Renal pelvis (tissue), 12 donors: Measurements from ENCODE around the gene PRPH2. TPM values are rescaled to one million over a fixed set of nuclear protein-coding genes. Genes with fewer than 3 reads are reported as not detected.

Experiments
- DNase-seq: peaks from one replicate; pipeline ENCODE4 v3.0.0-alpha.2; 2013
- long read RNA-seq, 16 experiments: transcript quantifications; one replicate each; lab custom pipeline, GENCODE V29; 2026
- polyA plus RNA-seq, 3 donors: library from polyadenylated mRNA; unstranded; fragments of 120-200 nt; gene quantifications; one replicate each; pipeline ENCODE4 v1.2.1, GENCODE V29; 2013; ENCODE audit not compliant: insufficient read length in 3 of 3

PRPH2 gene, protein sequence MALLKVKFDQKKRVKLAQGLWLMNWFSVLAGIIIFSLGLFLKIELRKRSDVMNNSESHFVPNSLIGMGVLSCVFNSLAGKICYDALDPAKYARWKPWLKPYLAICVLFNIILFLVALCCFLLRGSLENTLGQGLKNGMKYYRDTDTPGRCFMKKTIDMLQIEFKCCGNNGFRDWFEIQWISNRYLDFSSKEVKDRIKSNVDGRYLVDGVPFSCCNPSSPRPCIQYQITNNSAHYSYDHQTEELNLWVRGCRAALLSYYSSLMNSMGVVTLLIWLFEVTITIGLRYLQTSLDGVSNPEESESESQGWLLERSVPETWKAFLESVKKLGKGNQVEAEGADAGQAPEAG
- 1 to 10 TPM; 2.3 to 3.0 (median 2.9) TPM for polyA plus RNA-seq
- long read RNA-seq, donor 1 = 0 reads
- long read RNA-seq, donor 2, partial matches to known transcripts = 0 of 1 reads
- long read RNA-seq, donor 2, other reads (novel, unspliced or antisense) = 0 of 1 reads
- long read RNA-seq, donor 3 = 0 reads
- long read RNA-seq, donor 4 = 0 reads
- long read RNA-seq, donor 5 = 0 reads
- long read RNA-seq, donor 6 = 0 reads
- long read RNA-seq, donor 7 = 0 reads
- long read RNA-seq, donor 8 = 0 reads
- long read RNA-seq, donor 9 = 0 reads
- long read RNA-seq, donor 10 = 0 reads
- long read RNA-seq, donor 11 = 0 reads
- long read RNA-seq, donor 12 = 0 reads
- long read RNA-seq, donor 13 = 0 reads
- long read RNA-seq, donor 14 = 0 reads
- long read RNA-seq, donor 15 = 0 reads
- long read RNA-seq, donor 16 = 0 reads

DNA sequence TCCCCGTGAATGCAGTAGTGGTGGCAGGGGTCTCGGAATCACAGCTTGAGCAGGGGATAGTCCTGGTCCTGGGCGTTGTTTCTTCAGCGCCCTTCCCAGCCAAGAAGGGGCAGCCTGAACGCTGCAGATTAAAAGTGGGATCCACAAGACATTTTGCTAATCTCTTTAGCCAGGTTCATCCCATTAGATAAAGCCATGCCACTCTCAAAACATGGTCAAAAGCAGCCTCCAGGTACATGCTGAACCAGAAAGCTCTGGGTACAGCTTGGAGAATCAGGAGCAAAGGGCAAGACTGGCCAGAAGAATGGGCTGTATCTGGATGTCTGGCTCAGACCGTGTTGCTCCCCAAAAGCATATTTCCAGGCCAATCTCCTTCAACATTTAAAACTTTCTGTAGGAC, at the start of gene PRPH2:
PRPH2 (minus strand) TSS at position 101 of the 400 bp plus-strand sequence. CDS start 263 bp downstream, outside the sequence.
- DNase-seq = no peak

DNA sequence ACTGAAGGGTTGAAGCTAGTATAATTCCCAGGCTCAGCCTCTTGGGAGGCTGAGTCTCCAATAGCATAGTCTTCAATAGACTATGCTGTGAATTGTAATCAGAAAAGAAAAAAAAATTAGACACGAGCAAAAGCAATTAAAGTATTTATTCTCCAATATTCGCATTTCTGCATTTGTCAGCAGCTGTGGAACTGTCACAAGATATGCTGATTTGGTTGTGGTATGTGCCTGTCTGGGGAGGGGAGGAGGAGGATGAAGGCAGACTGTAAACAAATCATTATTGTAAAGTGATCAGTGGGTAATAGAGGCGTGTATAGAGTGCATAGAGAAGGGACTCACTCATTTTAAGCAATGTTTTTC, 49.3 kb upstream of the PRPH2 start:
- no peak for DNase-seq

DNA sequence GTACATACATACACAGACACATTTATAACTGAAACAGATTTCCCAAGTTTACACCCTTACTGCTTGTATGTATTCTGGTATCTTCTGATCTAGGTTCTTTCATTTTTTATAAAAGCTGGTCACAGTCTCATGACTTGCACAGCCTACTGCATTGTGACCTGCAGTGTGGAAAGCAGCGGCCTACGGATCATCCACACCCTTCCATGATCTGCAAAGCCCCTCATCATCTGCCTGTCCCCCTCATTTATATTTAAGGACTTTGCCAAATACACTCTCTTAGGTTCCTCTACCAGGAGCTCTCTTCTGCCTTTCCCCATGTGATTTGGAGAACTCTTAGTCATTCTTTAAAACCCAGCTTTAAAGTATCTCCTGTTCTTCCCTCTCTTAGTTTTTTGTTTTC, 47.4 kb upstream of the PRPH2 start:
- DNase-seq = no peak

DNA sequence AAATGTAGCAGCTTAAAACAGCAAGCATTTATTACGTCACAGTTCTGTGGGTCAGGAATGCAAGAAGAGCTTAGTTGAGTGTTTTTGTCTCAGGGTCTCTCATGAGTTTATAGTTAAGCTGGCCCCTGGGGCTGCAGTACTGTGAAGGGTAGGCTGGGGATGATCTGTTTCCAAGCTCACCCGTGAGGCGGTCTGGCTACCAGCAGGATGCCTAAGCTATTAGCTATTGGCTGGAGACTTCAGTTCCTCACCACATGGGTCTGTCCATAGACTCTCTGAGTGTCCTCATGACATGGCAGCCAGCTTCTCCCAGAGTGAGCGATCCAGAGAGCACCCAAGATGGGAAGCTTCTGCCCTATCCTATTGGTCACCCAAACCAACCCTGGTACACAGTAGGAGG, 46.7 kb upstream of the PRPH2 start:
- no peak for DNase-seq

DNA sequence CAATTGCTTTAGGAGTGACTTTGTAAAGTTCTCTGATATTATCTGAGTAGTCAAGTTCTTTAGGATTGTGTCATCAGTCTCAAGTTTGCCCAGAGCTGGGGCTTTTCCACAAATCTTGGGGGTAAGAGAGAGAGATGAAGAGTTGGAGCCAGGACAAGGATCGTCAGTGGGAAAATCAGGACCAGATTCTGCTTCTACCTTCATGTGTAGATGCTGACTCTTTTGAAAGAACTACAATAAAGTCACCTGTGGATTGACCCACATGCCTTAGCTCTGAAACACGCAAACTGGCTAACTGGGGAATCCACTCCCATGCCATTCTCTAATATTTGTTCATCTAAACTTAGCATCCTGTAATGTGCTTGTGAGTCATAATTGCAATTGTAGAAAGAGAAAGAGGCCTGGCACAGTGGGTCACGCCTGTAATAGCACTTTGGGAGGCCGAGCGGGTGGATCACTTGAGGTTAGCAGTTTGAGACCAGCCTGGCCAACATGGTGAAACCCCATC, 43.8 kb upstream of the PRPH2 start:
- no peak for DNase-seq

DNA sequence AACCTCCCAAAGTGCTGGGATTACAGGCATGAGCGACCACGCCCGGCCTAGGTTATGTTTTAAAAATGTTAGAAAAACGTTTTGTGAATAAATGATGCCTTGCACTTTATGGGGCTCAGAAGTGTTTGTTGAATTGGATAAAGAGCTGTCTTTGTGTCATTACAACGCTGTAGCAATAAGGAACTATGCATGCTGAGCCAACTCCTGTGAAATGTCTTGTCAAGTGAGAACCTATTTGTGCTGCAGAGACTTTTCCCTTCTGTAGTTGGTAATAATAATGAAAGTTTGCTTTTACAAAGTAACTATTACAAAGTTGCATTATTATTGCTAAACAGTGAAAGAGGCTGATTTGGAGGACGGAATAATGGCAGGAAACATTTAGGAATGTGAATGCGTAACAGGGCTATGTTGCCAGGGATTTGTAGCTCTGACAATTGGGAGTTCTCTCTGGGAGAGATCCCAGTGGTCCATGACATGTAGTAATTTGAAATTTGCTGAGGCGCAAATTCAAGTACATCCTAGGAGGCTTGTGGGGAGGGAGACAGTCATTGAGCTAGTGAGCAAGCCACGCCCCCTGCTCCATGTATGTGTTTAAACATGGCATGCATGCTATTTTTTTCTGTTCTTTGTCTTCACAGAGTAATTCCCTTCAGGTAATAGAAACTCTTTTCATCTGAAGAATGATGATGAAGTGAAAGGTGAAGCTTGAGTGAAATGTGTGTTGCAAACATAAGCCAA, 42.7 kb upstream of the PRPH2 start:
- no peak for DNase-seq

DNA sequence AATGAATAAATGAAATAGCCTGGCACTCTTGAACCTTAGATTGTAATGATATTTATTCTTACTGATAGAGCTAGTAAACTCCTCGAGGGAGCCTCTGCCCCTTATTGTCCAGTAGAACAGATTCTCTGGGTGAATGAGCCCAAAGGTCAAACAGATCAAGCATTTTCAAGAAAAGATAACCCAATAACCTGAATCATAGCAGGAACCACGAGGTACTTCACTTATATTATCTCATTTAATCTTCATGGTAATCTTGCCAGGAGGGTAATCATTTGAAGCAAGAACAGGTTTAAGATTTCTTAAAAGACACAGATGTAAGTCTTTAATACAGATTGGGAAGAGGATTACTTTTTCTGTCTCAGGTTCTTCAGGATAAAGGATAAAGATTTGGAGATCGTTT, 40.6 kb upstream of the PRPH2 start:
- no peak for DNase-seq

DNA sequence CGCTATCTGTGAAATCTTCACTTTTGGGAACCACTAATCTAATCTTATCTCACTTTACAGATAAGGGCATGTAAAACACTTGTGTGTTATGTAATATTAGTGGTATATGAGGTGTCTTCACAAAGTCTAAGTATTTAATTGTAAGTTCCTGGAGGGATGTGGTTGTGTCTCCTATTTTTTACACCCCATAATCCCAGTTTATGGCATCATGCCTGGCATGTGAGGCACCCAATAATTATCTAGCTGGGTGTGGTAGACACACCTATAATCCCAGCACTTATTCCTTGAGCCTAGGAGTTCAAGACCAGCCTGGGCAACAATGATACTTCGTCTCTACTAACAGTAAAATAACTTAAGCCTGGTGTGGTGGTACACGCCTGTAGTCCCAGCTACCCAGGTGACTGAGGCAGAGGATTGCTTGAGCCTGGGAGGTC, 40.0 kb upstream of the PRPH2 start:
- DNase-seq = no peak

DNA sequence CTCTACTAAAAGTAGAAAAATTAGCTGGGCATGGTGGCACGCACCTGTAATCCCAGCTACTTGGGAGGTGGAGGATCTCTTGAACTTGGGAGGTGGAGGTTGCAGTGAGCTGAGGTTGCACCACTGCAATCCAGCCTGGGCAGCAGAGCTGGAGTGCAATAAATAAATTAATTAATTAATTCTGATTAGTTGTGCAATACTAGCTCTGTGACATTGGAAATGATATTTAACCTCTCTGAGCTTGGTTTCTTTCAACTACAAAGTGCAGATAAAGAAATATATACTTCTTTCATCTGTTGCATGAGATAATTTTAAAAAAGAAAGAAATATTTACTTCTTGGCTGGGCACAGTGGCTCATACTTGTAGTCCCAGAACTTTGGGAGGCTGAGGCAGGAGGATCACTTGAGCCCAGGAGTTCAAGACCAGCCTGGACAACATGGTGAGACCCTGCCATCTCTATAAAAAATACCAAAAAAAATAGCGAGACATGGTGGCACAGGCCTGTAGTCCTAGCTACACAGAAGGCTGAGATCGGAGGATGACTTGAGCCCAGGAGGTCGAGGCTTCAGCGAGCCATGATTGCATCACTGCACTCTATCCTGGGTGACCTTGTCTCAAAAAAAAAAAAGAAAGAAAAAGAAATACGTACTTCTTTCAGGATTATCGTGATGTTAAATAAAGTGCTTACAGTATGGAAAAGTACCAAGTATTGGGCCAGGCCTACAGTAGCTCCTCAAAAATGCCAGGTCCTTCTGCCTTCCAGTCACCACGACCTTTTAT, 39.1 kb upstream of the PRPH2 start:
- DNase-seq = no peak

DNA sequence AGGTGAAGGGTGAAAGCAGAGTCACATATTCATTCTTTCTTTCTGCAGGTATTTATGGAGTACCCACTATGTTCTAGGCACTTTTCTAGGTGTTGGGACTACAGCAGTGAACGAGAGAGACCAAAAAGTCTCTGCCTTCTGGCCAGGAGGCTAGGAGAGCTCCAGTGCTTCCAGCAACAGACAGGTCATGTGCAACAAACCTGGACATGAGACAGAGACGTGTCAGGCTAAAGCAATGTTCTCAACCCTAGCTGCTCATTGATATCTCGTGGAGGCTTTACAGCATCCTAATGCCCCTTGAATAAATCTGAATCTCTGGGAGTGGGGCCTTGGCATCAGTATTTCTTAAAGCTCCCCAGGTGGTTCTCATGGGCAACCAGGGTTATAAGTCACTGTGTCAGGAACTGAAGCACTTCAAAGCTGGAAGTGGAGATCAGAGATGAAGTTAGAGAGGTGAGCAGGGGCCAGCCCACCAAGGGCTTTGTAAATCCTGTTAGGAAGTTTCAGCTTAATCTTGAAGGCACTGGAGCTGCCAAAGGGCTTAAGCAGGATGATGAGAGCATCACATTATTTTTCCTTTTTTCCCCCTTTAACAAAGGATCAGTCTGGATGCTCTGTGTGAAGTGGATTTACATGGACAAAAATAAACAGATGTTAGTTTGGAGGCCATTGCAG, 36.5 kb upstream of the PRPH2 start:
- DNase-seq = no peak

DNA sequence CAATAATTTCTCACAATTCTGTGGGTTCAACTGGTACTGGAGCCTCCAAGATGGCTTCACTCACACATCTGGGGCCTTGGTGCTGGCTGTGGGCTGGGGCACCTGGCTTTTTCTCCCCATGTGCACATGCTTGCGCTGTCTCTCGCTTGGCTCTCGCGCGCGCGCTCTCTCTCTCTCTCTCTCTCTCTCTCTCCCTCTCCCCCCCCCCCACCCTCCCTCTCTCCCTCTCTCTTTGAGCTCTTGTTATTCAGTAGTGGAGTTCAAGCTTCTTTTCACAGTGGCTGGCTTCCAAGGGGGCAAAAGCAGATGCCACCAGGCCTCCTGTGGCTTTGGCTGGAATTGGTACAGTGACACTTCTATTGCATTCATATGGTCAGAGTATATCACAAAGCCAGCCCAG, 34.3 kb upstream of the PRPH2 start:
- no peak for DNase-seq

DNA sequence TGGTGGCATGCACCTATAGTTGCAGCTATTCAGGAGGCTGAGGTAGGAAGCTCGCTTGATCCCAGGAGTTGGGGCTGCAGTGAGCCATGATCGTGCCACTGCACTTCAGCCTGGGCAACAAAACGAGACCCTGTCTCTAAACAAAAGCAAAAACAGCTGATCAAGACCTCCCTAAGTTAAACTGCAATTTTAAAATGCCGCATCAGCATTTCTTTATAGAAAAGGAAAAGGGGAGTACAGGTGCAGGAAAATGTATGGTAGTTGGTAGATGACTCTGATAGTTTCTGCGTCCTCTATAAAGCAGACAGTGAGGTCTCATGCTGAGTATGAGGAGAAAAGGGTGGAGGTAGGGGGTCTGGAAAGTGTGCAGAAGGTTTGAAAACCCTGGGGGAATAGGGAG, 32.4 kb upstream of the PRPH2 start:
- DNase-seq = no peak

DNA sequence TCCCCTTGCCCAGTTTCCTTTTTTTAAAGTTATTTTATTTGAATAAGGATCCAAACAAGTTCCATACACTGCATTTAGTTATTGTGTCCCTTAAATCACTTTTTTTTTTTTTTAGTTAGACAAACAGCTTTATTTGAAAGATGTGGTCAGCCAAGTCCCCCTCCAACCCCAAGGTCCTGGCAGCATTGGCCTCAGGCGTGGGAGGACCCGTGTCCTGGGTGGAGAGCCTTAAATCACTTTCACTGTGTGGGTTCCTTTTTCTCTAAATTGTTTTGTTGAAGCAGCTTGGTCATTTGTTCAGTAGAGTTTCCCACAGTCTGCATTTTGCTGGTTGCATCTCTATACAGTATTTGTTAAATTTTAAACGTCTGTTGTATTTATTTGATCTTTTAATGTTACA, 28.7 kb upstream of the PRPH2 start:
- DNase-seq = peak; percentile 67

DNA sequence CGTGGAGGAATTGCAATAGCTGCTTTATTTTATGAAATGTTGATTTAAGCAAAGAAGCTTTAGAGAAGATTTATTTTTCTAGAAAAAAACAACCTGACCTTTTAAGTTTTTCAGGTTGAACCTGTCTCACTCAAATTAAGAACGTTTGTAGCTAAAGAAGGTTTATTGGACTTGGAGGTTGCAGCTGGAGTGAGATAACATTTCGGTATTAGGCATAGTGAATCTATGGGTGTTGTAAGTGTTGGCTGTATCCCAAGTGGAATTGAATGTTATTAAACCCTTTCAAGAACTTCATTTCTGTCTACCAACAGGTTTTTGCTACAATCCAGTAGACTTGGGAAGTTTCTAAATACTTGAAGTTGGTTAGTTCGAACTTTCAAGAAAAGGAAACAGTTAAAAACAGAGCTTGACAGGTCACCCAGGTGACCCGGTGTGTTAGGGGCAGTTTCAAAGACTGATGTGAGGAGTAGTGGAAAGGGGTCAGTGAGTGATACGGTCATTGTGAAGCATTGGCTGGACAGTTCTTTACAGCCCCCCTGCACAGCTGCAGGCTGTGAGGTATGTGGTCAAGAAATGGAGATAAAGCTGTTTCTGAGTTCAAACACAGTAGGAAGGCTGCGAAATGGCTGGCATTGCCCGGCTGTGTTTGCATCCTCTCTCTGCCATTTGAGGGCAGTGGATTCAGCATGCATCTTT, 26.0 kb upstream of the PRPH2 start:
- DNase-seq = no peak

DNA sequence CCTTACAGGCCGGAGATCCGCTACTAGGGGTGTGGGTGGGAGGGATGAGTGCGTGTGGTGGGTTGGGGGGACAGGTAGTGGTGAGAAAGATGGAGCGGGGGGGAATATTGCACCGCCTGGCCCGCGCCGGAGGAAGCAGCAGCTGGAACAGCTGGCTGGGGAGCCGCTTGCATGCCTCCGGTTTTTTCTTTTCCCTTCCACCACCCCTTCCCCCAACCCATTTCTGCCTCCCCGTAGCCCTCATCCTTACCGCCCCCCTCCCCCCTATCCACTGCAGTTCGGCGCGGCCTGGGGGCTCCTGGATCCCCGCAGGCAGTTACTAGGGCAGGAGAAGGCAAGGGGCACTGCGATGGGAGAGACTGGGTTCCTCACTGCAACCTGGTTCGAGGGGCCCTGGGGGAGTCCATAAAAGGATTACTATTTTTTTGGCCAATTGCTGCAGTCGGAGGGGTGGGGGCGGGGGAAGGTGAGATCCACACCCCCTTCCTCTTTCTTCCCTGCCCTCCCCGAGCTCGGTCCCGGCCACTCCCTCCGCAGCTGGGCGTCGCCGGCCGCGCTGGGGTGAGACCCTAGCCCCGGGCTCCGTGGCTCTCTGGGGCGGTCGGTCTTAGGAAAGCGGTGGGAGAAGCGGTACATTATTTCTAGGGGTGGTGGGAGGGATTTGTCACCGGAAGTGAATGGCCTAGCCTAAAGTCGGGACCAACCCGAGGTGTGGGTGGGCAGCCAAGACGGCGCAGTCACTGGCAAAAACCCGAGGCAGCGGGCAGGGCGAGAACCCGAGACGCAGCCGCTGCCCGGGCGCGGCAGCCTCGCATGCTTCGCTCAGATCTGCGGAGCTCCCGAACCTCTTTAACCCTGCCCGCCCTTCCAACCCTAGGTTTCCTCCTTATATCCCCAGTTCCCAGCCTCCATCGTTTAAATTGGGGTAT, 24.3 kb upstream of the PRPH2 start:
- DNase-seq = peak; percentile 84

DNA sequence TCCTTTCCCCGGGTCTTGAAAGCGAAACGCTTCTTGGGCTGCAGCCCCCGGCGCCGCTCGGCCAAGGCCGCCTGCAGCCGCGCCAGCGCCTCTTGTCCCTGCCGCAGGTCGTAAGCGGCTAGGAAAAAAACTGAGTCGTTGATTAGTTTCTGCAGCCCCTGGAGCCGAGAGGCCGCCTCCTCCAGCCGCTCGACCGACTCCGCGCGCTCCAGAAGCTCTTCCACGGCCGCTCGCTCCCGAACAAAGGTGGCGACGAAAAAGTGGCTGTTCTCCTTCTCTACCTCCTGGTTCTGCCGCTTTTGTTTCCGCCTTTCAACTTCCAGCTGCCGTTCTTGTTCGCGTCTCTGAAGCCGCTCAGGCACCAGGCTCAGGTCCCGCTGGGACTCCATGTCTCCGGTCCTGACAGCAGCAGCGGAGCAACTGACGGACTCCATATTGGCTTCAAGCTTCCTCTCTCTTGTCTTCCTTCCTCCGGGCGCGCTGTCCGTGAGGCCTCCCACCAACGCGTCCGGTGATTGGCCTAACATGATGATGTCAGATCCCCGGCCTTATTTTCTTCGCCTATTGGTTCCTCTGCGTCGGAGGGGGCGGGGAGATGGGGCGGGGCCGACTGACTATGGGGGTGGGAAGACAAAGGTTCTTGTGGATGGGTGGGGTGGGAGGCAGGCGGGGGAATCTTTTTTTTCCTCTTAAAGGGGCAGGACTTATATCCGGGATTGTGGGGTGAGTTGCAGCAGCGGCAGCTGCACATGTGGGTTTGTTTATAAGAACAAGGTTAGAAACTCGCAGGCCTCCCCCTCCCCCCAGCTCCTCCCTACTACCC, 23.5 kb upstream of the PRPH2 start, which contains the start of gene TBCC:
TBCC (minus strand) TSS at position 464 of the 823 bp plus-strand sequence; CDS start at position 434, 30 bp downstream.
- peak; percentile 99 for DNase-seq

DNA sequence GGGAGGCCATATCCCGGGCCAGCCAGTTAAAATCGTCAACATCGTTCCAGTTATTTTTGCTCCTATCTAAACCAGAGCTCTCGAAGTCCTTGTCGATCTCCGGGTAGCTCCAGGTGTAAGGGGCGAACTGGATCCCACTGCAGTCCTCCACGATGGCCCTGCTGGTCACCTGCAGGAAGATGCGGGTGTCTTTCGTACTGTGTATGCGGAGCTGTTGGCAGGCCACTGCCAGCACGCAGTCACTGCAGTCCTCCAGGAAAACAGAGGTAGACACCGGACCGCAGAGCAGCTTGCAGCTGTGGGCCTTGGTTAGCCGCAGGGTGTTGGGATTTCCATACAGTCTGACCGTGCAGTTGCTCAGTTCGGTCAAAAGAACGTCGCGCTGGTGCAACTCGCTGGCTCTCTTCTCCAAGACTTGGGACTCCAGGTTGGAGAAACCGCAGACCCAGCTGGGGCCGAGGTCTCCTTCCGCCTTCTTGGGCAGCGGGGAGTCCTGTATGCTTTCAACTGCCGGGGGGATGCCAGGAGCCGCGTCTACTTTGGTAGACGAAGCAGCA, 22.8 kb upstream of the PRPH2 start:
- DNase-seq = no peak
